Endothelial cell of umbilical vein (primary cell): ENCODE data around the gene NPFFR1. TPM values are rescaled to one million over a fixed set of nuclear protein-coding genes. Genes with fewer than 3 reads are reported as not detected.

Source experiments
- BruUV-seq: library from RNA; stranded (reverse); fragments of 400-500 nt; replicated peaks from 2 replicates; lab custom pipeline; 2021; lab: Mats Ljungman, UMichigan
- CTCF ChIA-PET: fragments of 300-600, 350-600 bp; sonication (Branson Sonifier 250); formaldehyde crosslinking; loops from one replicate; lab custom pipeline; 2021; ENCODE audit warnings: antibody characterized with exemption, inconsistent platforms; lab: Charles Lee
- POLR2A ChIA-PET: fragments of 300-600, 350-600 bp; sonication (Branson Sonifier 250); formaldehyde crosslinking; loops from one replicate; lab custom pipeline; 2021; ENCODE audit warnings: antibody characterized with exemption, inconsistent platforms; lab: Charles Lee
- DNase-seq: peaks from one replicate; pipeline ENCODE4 v3.0.0-alpha.2; 2011; ENCODE audit warnings: low read depth, low spot score
- FAIRE-seq: peaks from 2 replicates; lab custom pipeline; 2011; peaks lifted over from hg19 to GRCh38; lab: Jason Lieb, UNC
- H2AFZ ChIP-seq: 2 replicates; pipeline ENCODE4 v1.6.0; 2012; ENCODE audit warnings: low read depth, low read length, control low read depth, inconsistent platforms
- H3K27ac ChIP-seq: 2 replicates; pipeline ENCODE4 v1.5.1; 2011; ENCODE audit warnings: low read depth, mild to moderate bottlenecking, control low read depth, low read length, moderate library complexity; ENCODE audit not compliant: insufficient read depth
- H3K27me3 ChIP-seq, 2 experiments: 2 replicates each; pipeline versions ENCODE4 v1.6.0 to v1.6.1; 2011; ENCODE audit warnings: low read length in 2 of 2, mixed read lengths in 1 of 2; ENCODE audit not compliant: control insufficient read depth in 2 of 2, insufficient read depth in 2 of 2
- H3K36me3 ChIP-seq, 2 experiments: 2 replicates in 1 of 2; 3 replicates in 1 of 2; pipeline ENCODE4 v1.5.1; 2011; ENCODE audit warnings: low read length in 2 of 2, mild to moderate bottlenecking in 1 of 2, moderate library complexity in 1 of 2; ENCODE audit not compliant: control insufficient read depth in 2 of 2, insufficient read depth in 2 of 2; ENCODE audit errors: extremely low read depth in 1 of 2
- H3K4me1 ChIP-seq: 3 replicates; pipeline ENCODE4 v1.5.1; 2011; ENCODE audit warnings: mild to moderate bottlenecking, low read length; ENCODE audit not compliant: control insufficient read depth, insufficient read depth; ENCODE audit errors: extremely low read depth
- H3K4me2 ChIP-seq: 2 replicates; pipeline ENCODE4 v1.6.1; 2011; ENCODE audit warnings: low read length, control low read depth, mixed read lengths; ENCODE audit not compliant: insufficient read depth
- H3K4me3 ChIP-seq, 3 experiments: fragments of 200-600 bp in 1 of 3; sonication (generic), shearing (Covaris generic) in 1 of 3; replicated peaks in 1 of 3; 2 replicates each; pipeline ENCODE4 v1.5.1; 2011 to 2016; ENCODE audit warnings: control low read depth in 3 of 3, low read length in 3 of 3, mild to moderate bottlenecking in 2 of 3, inconsistent platforms in 1 of 3, low read depth in 1 of 3, moderate library complexity in 1 of 3; ENCODE audit not compliant: insufficient read depth in 1 of 3
- H3K79me2 ChIP-seq: 2 replicates; pipeline ENCODE4 v1.6.0; 2012; ENCODE audit warnings: low read length, inconsistent platforms; ENCODE audit not compliant: control insufficient read depth, insufficient read depth
- H3K9ac ChIP-seq: replicated peaks from 2 replicates; pipeline ENCODE3; 2011; ENCODE audit warnings: low read length, control low read depth; ENCODE audit not compliant: insufficient read depth; ENCODE audit errors: extremely low read depth
- H3K9me1 ChIP-seq: replicated peaks from 3 replicates; pipeline ENCODE4 v1.6.0; 2011; ENCODE audit warnings: mild to moderate bottlenecking, low read length; ENCODE audit not compliant: control insufficient read depth, insufficient read depth; ENCODE audit errors: extremely low read depth
- H3K9me3 ChIP-seq: replicated peaks from 2 replicates; pipeline ENCODE4 v1.5.1; 2012; ENCODE audit warnings: low read length, inconsistent platforms; ENCODE audit not compliant: control insufficient read depth, insufficient read depth
- H4K20me1 ChIP-seq: replicated peaks from 2 replicates; pipeline ENCODE3; 2011; ENCODE audit warnings: mild to moderate bottlenecking, low read length; ENCODE audit not compliant: control insufficient read depth, insufficient read depth; ENCODE audit errors: extremely low read depth
- CTCF ChIP-seq, 2 donors: IDR thresholded peaks; 1 replicate in 1 of 2; 2 replicates in 1 of 2; pipeline ENCODE4 v1.5.1; 2011; ENCODE audit warnings: low read length in 2 of 2, mild to moderate bottlenecking in 2 of 2, moderate library complexity in 2 of 2, control low read depth in 1 of 2, inconsistent platforms in 1 of 2, low read depth in 1 of 2; ENCODE audit not compliant: insufficient read depth in 1 of 2; ENCODE audit errors: extremely low read depth in 1 of 2
- EZH2 ChIP-seq: IDR thresholded peaks from 2 replicates; pipeline ENCODE4 v1.6.1; 2012; ENCODE audit warnings: borderline replicate concordance, low read depth, mild to moderate bottlenecking, moderate library complexity, low read length, inconsistent platforms; ENCODE audit not compliant: severe bottlenecking
- FOS ChIP-seq: IDR thresholded peaks from 2 replicates; pipeline ENCODE4 v1.6.1; 2011; ENCODE audit warnings: mild to moderate bottlenecking, low read length, moderate library complexity, borderline replicate concordance; ENCODE audit not compliant: insufficient read depth
- GATA2 ChIP-seq: IDR thresholded peaks from 2 replicates; pipeline ENCODE4 v1.7.0; 2011; ENCODE audit warnings: low read depth, mild to moderate bottlenecking, moderate library complexity, mixed read lengths, low read length; ENCODE audit not compliant: insufficient read length, insufficient read depth
- JUN ChIP-seq: IDR thresholded peaks from 2 replicates; pipeline ENCODE4 v1.6.1; 2011; ENCODE audit warnings: borderline replicate concordance, low read depth; ENCODE audit not compliant: insufficient read length, insufficient read depth
- MYC ChIP-seq: IDR thresholded peaks from one replicate; pipeline ENCODE4 v1.6.1; 2011; ENCODE audit warnings: mild to moderate bottlenecking, low read depth, low read length
- POLR2A ChIP-seq: IDR thresholded peaks from 2 replicates; pipeline ENCODE4 v1.6.1; 2012; ENCODE audit warnings: low read depth, mild to moderate bottlenecking, control low read depth, low read length
- POLR2AphosphoS5 ChIP-seq: IDR thresholded peaks from 2 replicates; pipeline ENCODE4 v1.6.1; 2012; ENCODE audit warnings: low read depth, mild to moderate bottlenecking, control low read depth, low read length, moderate library complexity; ENCODE audit not compliant: insufficient read depth
- dilution Hi-C: fragments of 300-500 bp; cut with MboI; formaldehyde crosslinking; loops from one replicate; pipeline ENCODE4 v1.15.0; 2019; ENCODE audit warnings: low sequenced_read_pairs; ENCODE audit not compliant: extremely low pct_ligation_motif_present
- intact Hi-C: fragments of 100-400 bp; cut with micrococcal nuclease; formaldehyde crosslinking; loops from one replicate; pipeline ENCODE4 v1.10.0; 2022
- polyA plus RNA-seq, 4 experiments: library from polyadenylated mRNA; depleted of rRNA in 3 of 4; stranded (reverse) in 3 of 4; unstranded in 1 of 4; fragments of >200 nt; gene quantifications; 2 replicates each; pipeline versions ENCODE4 v1.2.1 to v1.2.3, GENCODE V29; 2011 to 2012; ENCODE audit warnings: missing spikeins in 1 of 4
- total RNA-seq: library from RNA; stranded (reverse); gene quantifications from 2 replicates; pipeline ENCODE4 v1.2.3, GENCODE V29; 2021
- TF ChIP-seq, protein P1 (sequence below): IDR thresholded peaks from 2 replicates; pipeline ENCODE4 v1.6.1; 2011; ENCODE audit not compliant: insufficient read depth, insufficient read length

The NPFFR1 gene
- total and polyA plus RNA-seq, 2 donors (not counting 3 experiments of a cell fraction or from before 2014, with no cell fraction given), result not detected

- Histone ChIP-seq H3K4me2 (no peak overlapping the region), H2AFZ (no peak overlapping the region), H3K9ac (no peak overlapping the region), H3K27ac (no peak overlapping the region), H3K4me1 (no peaks in the 10 kb centered on the region), H4K20me1 (no peaks in the 10 kb centered on the region), H3K4me3 (no peak overlapping the region), H3K9me1 (no peaks in the 10 kb centered on the region), H3K79me2 (no peaks in the 10 kb centered on the region), H3K27me3 (no peaks in the 10 kb centered on the region), H3K9me3 (no peaks in the 10 kb centered on the region), H3K36me3 (no peaks in the 10 kb centered on the region)
- ChIA-PET CTCF (interaction anchor here (1.0 kb wide), 1 partner anchor 38 kb away, joined by 3 read pairs; no protein-coding TSS in a partner anchor), POLR2A (no interaction called here)
- DNase-seq, result no peak
- TF ChIP-seq FOS, result no peak
- TF ChIP-seq EZH2, result no peak
- no peak for TF ChIP-seq MYC
- TF ChIP-seq, protein P1, sequence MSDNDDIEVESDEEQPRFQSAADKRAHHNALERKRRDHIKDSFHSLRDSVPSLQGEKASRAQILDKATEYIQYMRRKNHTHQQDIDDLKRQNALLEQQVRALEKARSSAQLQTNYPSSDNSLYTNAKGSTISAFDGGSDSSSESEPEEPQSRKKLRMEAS, result no peak
- no peak for TF ChIP-seq CTCF (IDR thresholded peaks at IDR 0.05; ENCODE audit: extremely low read depth in 1 of 2, insufficient read depth in 1 of 2, low read depth in 1 of 2, low read length in 2 of 2)
- no peak for TF ChIP-seq GATA2
- TF ChIP-seq POLR2AphosphoS5, result no peak
- no peak for TF ChIP-seq JUN
- TF ChIP-seq POLR2A, result no peak
- no TSS peak for BruUV-seq
- FAIRE-seq, result no peak
- dilution Hi-C loops (no loop called here), intact Hi-C loops (no loop called here)
Observed at GRCh38 chr10:70311698-70312097, 27.9 kb upstream of the NPFFR1 start.
